ENCODE results near the gene CMKLR1.

DNA sequence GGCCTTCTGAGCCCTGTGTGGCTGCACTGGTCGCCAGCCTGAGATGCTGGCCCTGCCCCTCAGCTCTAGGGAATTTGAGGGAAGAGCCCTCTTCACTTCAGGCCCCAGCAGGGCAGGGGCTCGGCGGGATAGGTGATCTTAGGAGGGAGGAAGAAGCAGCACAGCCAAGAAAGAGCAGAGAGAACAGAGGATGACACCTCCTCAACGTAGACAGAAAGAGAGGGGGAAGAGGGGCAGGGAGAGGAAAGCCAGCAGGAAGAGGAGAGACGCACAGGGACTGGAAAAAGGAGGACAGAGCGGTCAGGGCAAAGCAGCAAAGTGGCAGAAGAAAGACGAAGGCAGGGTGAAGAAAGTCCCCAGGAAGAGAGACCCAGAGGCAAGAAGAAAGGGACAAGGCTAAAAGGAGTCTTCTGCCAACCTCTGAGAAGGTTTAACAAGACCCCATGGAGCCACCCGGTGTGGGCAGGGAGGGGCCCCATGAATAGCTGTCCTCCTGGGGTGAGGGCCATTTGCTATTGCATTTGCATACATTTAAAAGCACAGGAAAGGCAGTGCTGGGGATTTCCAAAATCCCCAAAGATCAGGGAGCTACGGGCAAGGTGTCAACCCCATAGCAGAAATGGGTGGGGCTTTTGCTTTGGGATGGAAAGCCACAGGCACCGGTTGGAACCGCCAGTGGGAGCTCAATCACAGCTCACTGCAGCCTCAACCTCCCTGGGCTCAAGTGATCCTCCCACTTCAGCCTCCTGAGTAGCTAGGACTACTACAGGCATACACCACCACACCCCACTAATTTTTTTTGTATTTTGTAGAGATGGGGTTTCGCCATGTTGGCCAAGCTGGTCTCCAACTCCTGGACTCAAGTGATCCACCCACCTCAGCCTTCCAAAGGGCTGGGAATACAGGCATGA lies 22.7 kb downstream of the CMKLR1 start:
- TF ChIP-seq, protein P1, sequence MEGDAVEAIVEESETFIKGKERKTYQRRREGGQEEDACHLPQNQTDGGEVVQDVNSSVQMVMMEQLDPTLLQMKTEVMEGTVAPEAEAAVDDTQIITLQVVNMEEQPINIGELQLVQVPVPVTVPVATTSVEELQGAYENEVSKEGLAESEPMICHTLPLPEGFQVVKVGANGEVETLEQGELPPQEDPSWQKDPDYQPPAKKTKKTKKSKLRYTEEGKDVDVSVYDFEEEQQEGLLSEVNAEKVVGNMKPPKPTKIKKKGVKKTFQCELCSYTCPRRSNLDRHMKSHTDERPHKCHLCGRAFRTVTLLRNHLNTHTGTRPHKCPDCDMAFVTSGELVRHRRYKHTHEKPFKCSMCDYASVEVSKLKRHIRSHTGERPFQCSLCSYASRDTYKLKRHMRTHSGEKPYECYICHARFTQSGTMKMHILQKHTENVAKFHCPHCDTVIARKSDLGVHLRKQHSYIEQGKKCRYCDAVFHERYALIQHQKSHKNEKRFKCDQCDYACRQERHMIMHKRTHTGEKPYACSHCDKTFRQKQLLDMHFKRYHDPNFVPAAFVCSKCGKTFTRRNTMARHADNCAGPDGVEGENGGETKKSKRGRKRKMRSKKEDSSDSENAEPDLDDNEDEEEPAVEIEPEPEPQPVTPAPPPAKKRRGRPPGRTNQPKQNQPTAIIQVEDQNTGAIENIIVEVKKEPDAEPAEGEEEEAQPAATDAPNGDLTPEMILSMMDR (IDR thresholded peaks at IDR 0.05) = no peak
- no peak for TF ChIP-seq EZH2 (IDR thresholded peaks at IDR 0.05)

Data from neural progenitor cell (in vitro differentiated cells).